ENCODE data around the gene HPSE. TPM values are rescaled to one million over a fixed set of nuclear protein-coding genes. Genes with fewer than 3 reads are reported as not detected.

Gene HPSE
- polyA plus RNA-seq, 1 of the 3 experiments (the other 2 are of a cell fraction), result 1.7 TPM

DNA sequence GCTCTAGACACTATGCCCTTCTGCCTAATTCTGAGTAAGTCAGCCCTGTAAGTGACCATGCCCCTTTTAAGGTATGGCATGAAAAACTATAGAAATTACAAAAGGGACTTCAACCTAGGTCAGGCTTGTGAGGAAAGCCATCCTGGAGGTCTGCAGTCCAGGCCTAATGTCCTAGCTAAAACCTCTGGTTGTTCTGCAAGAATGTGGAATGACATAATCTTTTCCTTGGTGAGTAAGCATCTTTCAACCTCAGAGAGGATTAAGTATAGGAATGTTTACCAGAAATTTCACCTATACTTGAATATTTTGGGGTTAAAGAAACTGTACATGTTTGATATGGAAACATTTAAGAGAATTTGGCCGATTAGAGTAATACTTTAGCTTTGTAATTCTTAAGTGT, 23.8 kb upstream of the HPSE start:
- Histone ChIP-seq H3K4me1 (ENCODE audit: control insufficient read depth in 1 of 2, insufficient read depth in 2 of 2, low read depth in 1 of 2, low read length in 1 of 2) (peaks cover 0 to 3% of the 10 kb centered on the region in 2 experiments; a peak in 1 of 4 replicates), H4K20me1 (ENCODE audit: insufficient read depth) (no peaks in the 10 kb centered on the region), H3K4me3 (ENCODE audit: low read depth in 2 of 2, low read length in 1 of 2) (no peak overlapping the region), H3K27me3 (ENCODE audit: insufficient read depth) (no peaks in the 10 kb centered on the region), H3K36me3 (replicated peaks in 1 of 2; ENCODE audit: control insufficient read depth in 1 of 2, insufficient read depth in 2 of 2, low read length in 1 of 2) (no peaks in the 10 kb centered on the region), H3K27ac (ENCODE audit: low read depth in 2 of 2, low read length in 1 of 2) (peak overlapping the region in 1 of 2 experiments; percentile 77; a peak in 2 of 4 replicates), H3K9ac (no peak overlapping the region), H3F3A (replicated peaks; ENCODE audit: insufficient read depth) (peaks cover 22% of the 10 kb centered on the region), H3K9me2 (no peaks in the 10 kb centered on the region), H3K79me2 (ENCODE audit: insufficient read depth) (no peaks in the 10 kb centered on the region), H2AFZ (ENCODE audit: low read depth) (peak overlapping the region; percentile 21; the same call in 1 of the 2 replicates), H3K4me2 (peak overlapping the region; percentile 10; the same call in 1 of the 2 replicates), H3K9me3 (peaks cover 5% of the 10 kb centered on the region; the same call in 1 of the 2 replicates)
- no peak for DNase-seq
- TF ChIP-seq TCF12 (IDR thresholded peaks at IDR 0.05) (peak; percentile 38; the same call in 1 of the 2 replicates), TEAD4 (IDR thresholded peaks at IDR 0.05; ENCODE audit: borderline replicate concordance, insufficient read depth) (peak; percentile 36; the same call in 1 of the 2 replicates), EP300 (IDR thresholded peaks at IDR 0.05; ENCODE audit: borderline replicate concordance in 1 of 2, low read depth in 1 of 2, low read length in 1 of 2) (0 out of 4 replicates have a peak, but pooled peaks of 1 of the 2 experiments have one; percentile 9), RFX5 (IDR thresholded peaks at IDR 0.05; ENCODE audit: low read length) (no peak), FOSL2 (IDR thresholded peaks at IDR 0.05; ENCODE audit: borderline replicate concordance, low read depth) (peak; percentile 47; the same call in 1 of the 2 replicates), JUND (IDR thresholded peaks at IDR 0.05) (peak; percentile 39)
- TF ChIP-seq, protein P1, sequence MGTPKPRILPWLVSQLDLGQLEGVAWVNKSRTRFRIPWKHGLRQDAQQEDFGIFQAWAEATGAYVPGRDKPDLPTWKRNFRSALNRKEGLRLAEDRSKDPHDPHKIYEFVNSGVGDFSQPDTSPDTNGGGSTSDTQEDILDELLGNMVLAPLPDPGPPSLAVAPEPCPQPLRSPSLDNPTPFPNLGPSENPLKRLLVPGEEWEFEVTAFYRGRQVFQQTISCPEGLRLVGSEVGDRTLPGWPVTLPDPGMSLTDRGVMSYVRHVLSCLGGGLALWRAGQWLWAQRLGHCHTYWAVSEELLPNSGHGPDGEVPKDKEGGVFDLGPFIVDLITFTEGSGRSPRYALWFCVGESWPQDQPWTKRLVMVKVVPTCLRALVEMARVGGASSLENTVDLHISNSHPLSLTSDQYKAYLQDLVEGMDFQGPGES (IDR thresholded peaks at IDR 0.05; ENCODE audit: low read depth, low read length), result no peak
- CTCF ChIA-PET, result no interaction called here
- WGBS (ENCODE audit: low lambda C conversion rate), result 8% methylated on average over 1 of the region's 1 CpG
- POLR2A ChIA-PET, result no interaction called here

DNA sequence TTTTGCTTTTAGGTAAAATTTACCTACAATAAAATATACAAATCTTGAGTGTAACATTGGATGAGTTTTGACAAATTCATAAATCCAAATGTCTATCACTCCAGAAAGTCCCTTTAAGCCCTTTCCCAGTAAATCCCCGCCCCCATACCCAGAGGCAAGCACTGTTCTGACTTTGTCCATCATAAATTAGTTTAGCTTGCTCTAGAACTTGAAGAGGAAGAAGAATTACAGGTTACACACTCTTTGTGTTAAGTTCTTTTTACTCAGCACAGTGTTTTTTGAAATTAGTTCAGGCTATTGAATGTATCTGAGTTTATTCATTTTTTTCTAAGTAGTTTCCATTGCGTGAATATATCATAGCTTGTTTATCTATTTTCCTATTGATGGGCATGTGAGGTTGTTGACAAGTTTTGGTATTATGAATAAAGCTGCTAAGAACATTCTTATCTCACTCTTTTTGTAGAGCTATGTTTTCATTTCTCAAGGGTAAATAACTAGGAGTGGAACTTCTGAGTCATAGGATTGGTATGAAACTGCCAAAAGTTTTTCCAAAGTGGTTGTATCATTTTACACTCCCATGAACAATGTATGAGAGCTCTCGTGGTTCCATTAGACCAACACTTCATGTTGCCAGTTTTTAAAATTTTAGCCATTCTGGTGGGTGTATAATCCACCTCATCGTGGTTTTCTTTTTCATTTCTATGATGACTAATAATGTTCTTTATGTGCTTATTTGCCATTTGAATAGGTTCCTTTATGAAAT, 22.4 kb upstream of the HPSE start:
- Histone ChIP-seq H3K9me2 (no peaks in the 10 kb centered on the region), H3K36me3 (replicated peaks in 1 of 2; ENCODE audit: control insufficient read depth in 1 of 2, insufficient read depth in 2 of 2, low read length in 1 of 2) (no peaks in the 10 kb centered on the region), H3K4me3 (ENCODE audit: low read depth in 2 of 2, low read length in 1 of 2) (no peak overlapping the region), H3F3A (replicated peaks; ENCODE audit: insufficient read depth) (peaks cover 22% of the 10 kb centered on the region), H3K4me1 (ENCODE audit: control insufficient read depth in 1 of 2, insufficient read depth in 2 of 2, low read depth in 1 of 2, low read length in 1 of 2) (peaks cover 0 to 3% of the 10 kb centered on the region in 2 experiments; a peak in 1 of 4 replicates), H2AFZ (ENCODE audit: low read depth) (peak overlapping the region; percentile 50; the same call in 1 of the 2 replicates), H3K4me2 (peak overlapping the region; percentile 36; the same call in 1 of the 2 replicates), H3K27ac (ENCODE audit: low read depth in 2 of 2, low read length in 1 of 2) (peak overlapping the region; percentile 8 to 77; a peak in 3 of 4 replicates), H4K20me1 (ENCODE audit: insufficient read depth) (no peaks in the 10 kb centered on the region), H3K9ac (no peak overlapping the region), H3K9me3 (peaks cover 5% of the 10 kb centered on the region; the same call in 1 of the 2 replicates), H3K27me3 (ENCODE audit: insufficient read depth) (no peaks in the 10 kb centered on the region), H3K79me2 (ENCODE audit: insufficient read depth) (no peaks in the 10 kb centered on the region)
- WGBS (ENCODE audit: low lambda C conversion rate), result 12% methylated on average over 4 of the region's 4 CpGs
- ChIA-PET POLR2A (no interaction called here), CTCF (no interaction called here)
- DNase-seq, result no peak
- TF ChIP-seq RXRA (IDR thresholded peaks at IDR 0.05; ENCODE audit: borderline replicate concordance, low read depth) (no peak), RAD21 (IDR thresholded peaks at IDR 0.05; ENCODE audit: low read length) (no peak), CHD2 (IDR thresholded peaks at IDR 0.05; ENCODE audit: low read length, partially characterized antibody) (no peak), JUND (IDR thresholded peaks at IDR 0.05) (peak; percentile 89), POLR2AphosphoS5 (IDR thresholded peaks at IDR 0.05; ENCODE audit: low read depth, low read length) (no peak; the same call in 1 of the 2 replicates), EP300 (IDR thresholded peaks at IDR 0.05; ENCODE audit: borderline replicate concordance in 1 of 2, low read depth in 1 of 2, low read length in 1 of 2) (peak in 1 of 2 experiments; percentile 53; a peak in 2 of 4 replicates), TCF12 (IDR thresholded peaks at IDR 0.05) (no peak; the same call in 1 of the 2 replicates), MEF2A (IDR thresholded peaks at IDR 0.05; ENCODE audit: borderline replicate concordance, low read depth) (no peak), NRF1 (IDR thresholded peaks at IDR 0.05; ENCODE audit: low read depth, low read length) (no peak), FOSL2 (IDR thresholded peaks at IDR 0.05; ENCODE audit: borderline replicate concordance, low read depth) (peak; percentile 83), ELF1 (IDR thresholded peaks at IDR 0.05) (no peak), MXI1 (IDR thresholded peaks at IDR 0.05; ENCODE audit: low read depth, low read length) (no peak), EZH2phosphoT487 (IDR thresholded peaks at IDR 0.05; ENCODE audit: borderline replicate concordance, low read depth) (no peak), FOXM1 (IDR thresholded peaks at IDR 0.05; ENCODE audit: low read depth) (no peak)
- TF ChIP-seq, protein P2, sequence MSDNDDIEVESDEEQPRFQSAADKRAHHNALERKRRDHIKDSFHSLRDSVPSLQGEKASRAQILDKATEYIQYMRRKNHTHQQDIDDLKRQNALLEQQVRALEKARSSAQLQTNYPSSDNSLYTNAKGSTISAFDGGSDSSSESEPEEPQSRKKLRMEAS (IDR thresholded peaks at IDR 0.05; ENCODE audit: low read depth), result peak; percentile 35; the same call in 1 of the 2 replicates
- TF ChIP-seq, protein P3, sequence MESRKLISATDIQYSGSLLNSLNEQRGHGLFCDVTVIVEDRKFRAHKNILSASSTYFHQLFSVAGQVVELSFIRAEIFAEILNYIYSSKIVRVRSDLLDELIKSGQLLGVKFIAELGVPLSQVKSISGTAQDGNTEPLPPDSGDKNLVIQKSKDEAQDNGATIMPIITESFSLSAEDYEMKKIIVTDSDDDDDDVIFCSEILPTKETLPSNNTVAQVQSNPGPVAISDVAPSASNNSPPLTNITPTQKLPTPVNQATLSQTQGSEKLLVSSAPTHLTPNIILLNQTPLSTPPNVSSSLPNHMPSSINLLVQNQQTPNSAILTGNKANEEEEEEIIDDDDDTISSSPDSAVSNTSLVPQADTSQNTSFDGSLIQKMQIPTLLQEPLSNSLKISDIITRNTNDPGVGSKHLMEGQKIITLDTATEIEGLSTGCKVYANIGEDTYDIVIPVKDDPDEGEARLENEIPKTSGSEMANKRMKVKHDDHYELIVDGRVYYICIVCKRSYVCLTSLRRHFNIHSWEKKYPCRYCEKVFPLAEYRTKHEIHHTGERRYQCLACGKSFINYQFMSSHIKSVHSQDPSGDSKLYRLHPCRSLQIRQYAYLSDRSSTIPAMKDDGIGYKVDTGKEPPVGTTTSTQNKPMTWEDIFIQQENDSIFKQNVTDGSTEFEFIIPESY (IDR thresholded peaks at IDR 0.05; ENCODE audit: borderline replicate concordance, low read depth), result no peak
- TF ChIP-seq, protein P1 (IDR thresholded peaks at IDR 0.05; ENCODE audit: low read depth, low read length), result no peak
- TF ChIP-seq, protein P4, sequence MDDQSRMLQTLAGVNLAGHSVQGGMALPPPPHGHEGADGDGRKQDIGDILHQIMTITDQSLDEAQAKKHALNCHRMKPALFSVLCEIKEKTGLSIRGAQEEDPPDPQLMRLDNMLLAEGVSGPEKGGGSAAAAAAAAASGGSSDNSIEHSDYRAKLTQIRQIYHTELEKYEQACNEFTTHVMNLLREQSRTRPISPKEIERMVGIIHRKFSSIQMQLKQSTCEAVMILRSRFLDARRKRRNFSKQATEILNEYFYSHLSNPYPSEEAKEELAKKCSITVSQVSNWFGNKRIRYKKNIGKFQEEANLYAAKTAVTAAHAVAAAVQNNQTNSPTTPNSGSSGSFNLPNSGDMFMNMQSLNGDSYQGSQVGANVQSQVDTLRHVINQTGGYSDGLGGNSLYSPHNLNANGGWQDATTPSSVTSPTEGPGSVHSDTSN (IDR thresholded peaks at IDR 0.05), result no peak; the same call in 1 of the 2 replicates
